ENCODE data around the gene AXDND1.

AXDND1 gene

DNA sequence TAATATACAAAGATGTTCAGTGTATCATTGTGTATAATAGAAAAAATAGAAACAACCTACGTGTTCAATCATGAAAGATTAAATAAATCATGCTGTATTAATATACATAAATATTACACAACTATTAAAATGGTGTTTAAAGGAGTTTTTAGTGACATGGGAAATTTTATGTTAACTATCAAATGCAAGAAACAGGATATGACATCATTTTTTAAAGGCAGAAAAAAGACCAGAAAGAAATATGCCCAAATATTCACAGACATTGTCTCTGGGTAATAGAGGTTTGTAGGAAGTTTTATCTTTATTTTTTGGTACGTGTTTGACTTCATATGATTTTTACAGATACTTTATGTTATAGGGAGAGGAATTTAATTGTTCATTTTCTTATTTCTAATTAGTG is 176.0 kb downstream of the AXDND1 start:
- Histone ChIP-seq H3K27ac (ENCODE audit: low read length) (no peak overlapping the region), H3K4me2 (ENCODE audit: insufficient read depth, low read length) (no peak overlapping the region), H3K79me2 (ENCODE audit: insufficient read depth, low read length) (no peaks in the 10 kb centered on the region), H3K9me3 (ENCODE audit: insufficient read depth, low read length, severe bottlenecking) (no peaks in the 10 kb centered on the region), H3K9ac (ENCODE audit: low read depth, low read length) (no peak overlapping the region), H3K27me3 (ENCODE audit: insufficient read depth, low read length, poor library complexity) (no peaks in the 10 kb centered on the region), H3K4me1 (ENCODE audit: insufficient read depth, low read length) (no peaks in the 10 kb centered on the region), H2AFZ (ENCODE audit: low read depth, low read length) (no peak overlapping the region), H4K20me1 (ENCODE audit: insufficient read depth, low read length) (no peaks in the 10 kb centered on the region), H3K36me3 (ENCODE audit: insufficient read depth, low read length) (no peaks in the 10 kb centered on the region), H3K4me3 (ENCODE audit: low read depth in 1 of 2, low read length in 2 of 2) (no peak overlapping the region)
- TF ChIP-seq, protein P1, sequence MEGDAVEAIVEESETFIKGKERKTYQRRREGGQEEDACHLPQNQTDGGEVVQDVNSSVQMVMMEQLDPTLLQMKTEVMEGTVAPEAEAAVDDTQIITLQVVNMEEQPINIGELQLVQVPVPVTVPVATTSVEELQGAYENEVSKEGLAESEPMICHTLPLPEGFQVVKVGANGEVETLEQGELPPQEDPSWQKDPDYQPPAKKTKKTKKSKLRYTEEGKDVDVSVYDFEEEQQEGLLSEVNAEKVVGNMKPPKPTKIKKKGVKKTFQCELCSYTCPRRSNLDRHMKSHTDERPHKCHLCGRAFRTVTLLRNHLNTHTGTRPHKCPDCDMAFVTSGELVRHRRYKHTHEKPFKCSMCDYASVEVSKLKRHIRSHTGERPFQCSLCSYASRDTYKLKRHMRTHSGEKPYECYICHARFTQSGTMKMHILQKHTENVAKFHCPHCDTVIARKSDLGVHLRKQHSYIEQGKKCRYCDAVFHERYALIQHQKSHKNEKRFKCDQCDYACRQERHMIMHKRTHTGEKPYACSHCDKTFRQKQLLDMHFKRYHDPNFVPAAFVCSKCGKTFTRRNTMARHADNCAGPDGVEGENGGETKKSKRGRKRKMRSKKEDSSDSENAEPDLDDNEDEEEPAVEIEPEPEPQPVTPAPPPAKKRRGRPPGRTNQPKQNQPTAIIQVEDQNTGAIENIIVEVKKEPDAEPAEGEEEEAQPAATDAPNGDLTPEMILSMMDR (IDR thresholded peaks at IDR 0.05; ENCODE audit: borderline replicate concordance, extremely low read depth, low read length, poor library complexity, severe bottlenecking), result no peak
- TF ChIP-seq EZH2 (IDR thresholded peaks at IDR 0.05; ENCODE audit: borderline replicate concordance, low read depth, low read length, severe bottlenecking), result no peak
- no peak for ATAC-seq (ENCODE audit: insufficient read depth, low read depth)
- no peak for DNase-seq

DNA sequence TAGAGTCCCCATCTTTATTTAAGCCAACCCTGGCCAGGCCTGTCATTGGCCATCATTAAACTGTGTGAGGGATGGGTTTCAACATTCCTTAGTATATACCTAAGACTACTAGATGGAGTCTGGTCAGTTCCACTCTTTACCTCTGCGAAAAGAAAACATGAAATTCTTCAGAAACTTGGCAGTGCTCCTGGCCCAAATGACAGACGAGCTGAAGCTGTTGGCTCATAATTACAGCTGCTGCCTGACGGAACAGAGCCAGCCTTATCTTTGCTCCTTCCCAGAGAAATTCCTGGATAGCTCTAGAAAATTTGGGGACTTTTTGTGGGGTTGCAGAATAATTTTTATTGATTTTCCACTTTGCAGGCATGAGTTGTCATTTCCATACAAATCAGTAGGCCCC is 179.6 kb downstream of the AXDND1 start:
- no peaks in the 10 kb centered on the region for H3K4me1 ChIP-seq (ENCODE audit: insufficient read depth, low read length)

DNA sequence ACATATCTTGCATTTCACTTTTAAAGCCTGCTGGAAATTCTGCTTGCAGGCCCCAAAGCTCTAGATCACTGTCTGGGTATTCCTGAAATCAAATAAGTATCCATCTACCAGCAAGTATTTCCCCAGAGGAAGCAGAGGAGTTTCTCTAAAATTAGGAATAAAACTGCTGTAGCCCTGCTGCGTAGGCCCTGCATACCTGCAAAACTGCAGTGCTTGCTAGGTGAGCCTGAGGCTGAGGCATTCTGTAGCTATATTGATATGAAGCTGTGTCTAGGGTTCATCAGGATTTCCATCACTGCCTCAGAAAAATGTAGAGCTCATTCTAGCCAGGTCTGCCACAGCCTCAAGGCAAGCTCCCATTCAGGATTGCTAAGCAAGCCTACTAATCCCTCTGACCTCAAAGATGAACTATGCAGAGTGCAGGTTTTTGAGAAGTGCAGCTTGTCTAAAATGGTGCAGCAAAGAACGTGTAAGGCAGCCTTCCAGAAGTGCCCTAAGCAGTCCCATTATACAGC is 181.3 kb downstream of the AXDND1 start:
- no peak overlapping the region for H3K4me3 ChIP-seq (ENCODE audit: low read depth in 1 of 2, low read length in 2 of 2)
- ATAC-seq (ENCODE audit: insufficient read depth, low read depth), result no peak
- H4K20me1 ChIP-seq (ENCODE audit: insufficient read depth, low read length), result no peaks in the 10 kb centered on the region
- H3K9me3 ChIP-seq (ENCODE audit: insufficient read depth, low read length, severe bottlenecking), result no peaks in the 10 kb centered on the region
- H3K4me2 ChIP-seq (ENCODE audit: insufficient read depth, low read length), result no peak overlapping the region
- H3K9ac ChIP-seq (ENCODE audit: low read depth, low read length), result no peak overlapping the region
- H2AFZ ChIP-seq (ENCODE audit: low read depth, low read length), result no peak overlapping the region
- no peaks in the 10 kb centered on the region for H3K36me3 ChIP-seq (ENCODE audit: insufficient read depth, low read length)
- no peaks in the 10 kb centered on the region for H3K4me1 ChIP-seq (ENCODE audit: insufficient read depth, low read length)
- no peak for TF ChIP-seq EZH2 (IDR thresholded peaks at IDR 0.05; ENCODE audit: borderline replicate concordance, low read depth, low read length, severe bottlenecking)
- TF ChIP-seq, protein P1 (IDR thresholded peaks at IDR 0.05; ENCODE audit: borderline replicate concordance, extremely low read depth, low read length, poor library complexity, severe bottlenecking), result no peak
- H3K79me2 ChIP-seq (ENCODE audit: insufficient read depth, low read length), result no peaks in the 10 kb centered on the region
- DNase-seq, result no peak
- H3K27me3 ChIP-seq (ENCODE audit: insufficient read depth, low read length, poor library complexity), result no peaks in the 10 kb centered on the region
- no peak overlapping the region for H3K27ac ChIP-seq (ENCODE audit: low read length)

More for the DNA sequence above, 179.6 kb downstream of the AXDND1 start:
- ATAC-seq (ENCODE audit: insufficient read depth, low read depth) (no peak), DNase-seq (no peak)
- no peaks in the 10 kb centered on the region for H3K79me2 ChIP-seq (ENCODE audit: insufficient read depth, low read length)
- H3K9me3 ChIP-seq (ENCODE audit: insufficient read depth, low read length, severe bottlenecking), result no peaks in the 10 kb centered on the region
- H3K4me2 ChIP-seq (ENCODE audit: insufficient read depth, low read length), result no peak overlapping the region
- H3K27me3 ChIP-seq (ENCODE audit: insufficient read depth, low read length, poor library complexity), result no peaks in the 10 kb centered on the region
- H3K4me3 ChIP-seq (ENCODE audit: low read depth in 1 of 2, low read length in 2 of 2), result no peak overlapping the region
- TF ChIP-seq EZH2 (IDR thresholded peaks at IDR 0.05; ENCODE audit: borderline replicate concordance, low read depth, low read length, severe bottlenecking), result no peak
- TF ChIP-seq, protein P1 (IDR thresholded peaks at IDR 0.05; ENCODE audit: borderline replicate concordance, extremely low read depth, low read length, poor library complexity, severe bottlenecking), result no peak
- H3K9ac ChIP-seq (ENCODE audit: low read depth, low read length), result no peak overlapping the region
- no peak overlapping the region for H3K27ac ChIP-seq (ENCODE audit: low read length)
- no peaks in the 10 kb centered on the region for H3K36me3 ChIP-seq (ENCODE audit: insufficient read depth, low read length)
- H4K20me1 ChIP-seq (ENCODE audit: insufficient read depth, low read length), result no peaks in the 10 kb centered on the region
- H2AFZ ChIP-seq (ENCODE audit: low read depth, low read length), result no peak overlapping the region

Data from DND-41 (cell line).